OCI-LY3 (cell line): Measurements from ENCODE around the gene TSPAN31.
A peak's percentile ranks its signal among the peaks of the same experiment; 100 is the strongest.

ENCODE experiments used
- CTCF ChIP-seq: fragments of 200-600, 300-600 bp; sonication (generic); IDR thresholded peaks from 2 replicates; pipeline ENCODE4 v1.5.1; 2014; ENCODE audit warnings: antibody characterized with exemption, low read length, low read depth
- EZH2phosphoT487 ChIP-seq: fragments of 200-600 bp; shearing (Covaris generic); IDR thresholded peaks from 2 replicates; pipeline ENCODE4 v1.6.1; 2018; ENCODE audit warnings: antibody characterized with exemption, mixed run types, low read depth

DNA sequence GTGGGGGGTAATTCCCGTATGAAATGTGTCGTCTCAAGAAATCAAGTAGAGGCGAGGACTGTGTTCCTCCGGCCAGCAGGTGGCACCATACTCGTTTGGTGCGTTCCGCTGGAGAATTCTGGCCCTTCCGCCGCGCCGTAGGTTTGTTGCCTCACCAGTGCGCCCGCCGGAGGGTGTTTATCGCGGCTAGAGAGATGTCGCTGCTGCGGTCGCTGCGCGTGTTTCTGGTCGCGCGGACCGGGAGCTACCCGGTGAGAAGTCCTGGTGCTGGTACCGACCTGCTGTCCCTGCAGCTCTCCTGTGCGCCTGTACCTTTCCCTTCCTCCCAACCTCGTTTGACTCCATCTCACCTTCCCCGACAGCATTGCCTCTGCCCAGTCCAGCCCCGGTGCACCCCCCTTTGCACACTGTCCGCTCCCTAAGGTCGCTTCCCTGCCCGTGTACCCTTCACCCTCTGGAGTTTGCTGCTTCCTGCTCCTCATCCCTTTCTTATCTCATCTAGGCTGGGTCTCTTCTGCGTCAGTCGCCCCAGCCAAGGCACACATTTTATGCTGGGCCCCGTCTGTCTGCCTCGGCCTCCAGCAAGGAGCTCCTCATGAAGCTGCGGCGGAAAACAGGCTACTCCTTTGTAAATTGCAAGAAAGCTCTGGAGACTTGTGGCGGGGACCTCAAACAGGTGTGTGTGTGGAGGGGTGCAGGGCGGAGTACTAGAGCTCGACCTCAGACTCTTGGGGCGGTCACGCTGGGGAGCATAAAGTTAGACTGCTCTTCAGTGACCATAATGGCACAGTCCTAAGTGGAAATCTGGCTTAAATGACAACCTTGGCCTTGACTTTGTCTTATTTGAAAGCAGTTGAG is 38.0 kb downstream of the TSPAN31 start, which contains the start of gene TSFM:
- peak; percentile 91 for TF ChIP-seq CTCF
- no peak for TF ChIP-seq EZH2phosphoT487
